MM.1S (cell line): ENCODE results near the gene DEAF1.

Experiments
- CTCF ChIP-seq: fragments of 300-600 bp; sonication (generic); IDR thresholded peaks from 2 replicates; pipeline ENCODE4 v1.5.1; 2016; ENCODE audit warnings: antibody characterized with exemption, low read length, mixed read lengths
- EZH2 ChIP-seq: fragments of 300-600 bp; sonication (generic); optimal IDR thresholded peaks from 2 replicates; pipeline ENCODE3; 2017; ENCODE audit warnings: low read depth, mild to moderate bottlenecking, antibody characterized with exemption, low read length, mixed read lengths
- EZH2phosphoT487 ChIP-seq: fragments of 300-600 bp; sonication (generic); IDR thresholded peaks from 2 replicates; pipeline ENCODE4 v1.6.1; 2018; ENCODE audit warnings: antibody characterized with exemption, low read length

- TF ChIP-seq CTCF, result no peak
- no peak for TF ChIP-seq EZH2phosphoT487
- no peak for TF ChIP-seq EZH2
These were observed 89.5 kb downstream of the DEAF1 start for GRCh38 chr11:605286-606129.
